ENCODE results near the gene ERC2. TPM values are rescaled to one million over a fixed set of nuclear protein-coding genes. Genes with fewer than 3 reads are reported as not detected.

Gene ERC2
- total RNA-seq, 1 donor from 2014 or later, result 1.5 TPM

DNA sequence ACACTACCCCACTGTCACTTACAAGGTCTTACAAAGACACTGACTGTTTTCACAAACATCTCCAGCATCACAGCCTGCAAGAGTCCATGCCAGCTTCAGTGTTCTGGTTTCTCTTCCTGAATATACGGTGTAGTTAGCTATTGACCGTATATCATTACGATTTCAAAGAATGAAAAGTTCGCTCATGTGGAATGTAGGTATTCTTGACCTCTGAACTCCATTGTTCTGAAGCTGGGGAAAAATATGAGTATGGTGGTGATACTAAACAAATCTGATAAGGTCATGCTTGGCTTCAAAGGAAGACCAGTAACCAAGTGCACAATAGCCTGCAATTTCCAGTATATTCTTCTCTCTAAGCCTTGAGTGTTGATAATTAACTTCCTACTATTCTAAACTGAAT is 665.5 kb downstream of the ERC2 start:
- Histone ChIP-seq H3K4me1 (no peaks in the 10 kb centered on the region), H3K9me3 (no peaks in the 10 kb centered on the region), H3K27me3 (ENCODE audit: low read depth) (no peaks in the 10 kb centered on the region), H3K36me3 (no peaks in the 10 kb centered on the region), H3K27ac (no peak overlapping the region), H3K4me3 (no peak overlapping the region)
- intact Hi-C loops (cut with DNase I), result no loop called here
- DNase-seq (no peak), ATAC-seq (no peak)
- TF ChIP-seq, protein P1, sequence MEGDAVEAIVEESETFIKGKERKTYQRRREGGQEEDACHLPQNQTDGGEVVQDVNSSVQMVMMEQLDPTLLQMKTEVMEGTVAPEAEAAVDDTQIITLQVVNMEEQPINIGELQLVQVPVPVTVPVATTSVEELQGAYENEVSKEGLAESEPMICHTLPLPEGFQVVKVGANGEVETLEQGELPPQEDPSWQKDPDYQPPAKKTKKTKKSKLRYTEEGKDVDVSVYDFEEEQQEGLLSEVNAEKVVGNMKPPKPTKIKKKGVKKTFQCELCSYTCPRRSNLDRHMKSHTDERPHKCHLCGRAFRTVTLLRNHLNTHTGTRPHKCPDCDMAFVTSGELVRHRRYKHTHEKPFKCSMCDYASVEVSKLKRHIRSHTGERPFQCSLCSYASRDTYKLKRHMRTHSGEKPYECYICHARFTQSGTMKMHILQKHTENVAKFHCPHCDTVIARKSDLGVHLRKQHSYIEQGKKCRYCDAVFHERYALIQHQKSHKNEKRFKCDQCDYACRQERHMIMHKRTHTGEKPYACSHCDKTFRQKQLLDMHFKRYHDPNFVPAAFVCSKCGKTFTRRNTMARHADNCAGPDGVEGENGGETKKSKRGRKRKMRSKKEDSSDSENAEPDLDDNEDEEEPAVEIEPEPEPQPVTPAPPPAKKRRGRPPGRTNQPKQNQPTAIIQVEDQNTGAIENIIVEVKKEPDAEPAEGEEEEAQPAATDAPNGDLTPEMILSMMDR (IDR thresholded peaks at IDR 0.05), result no peak

DNA sequence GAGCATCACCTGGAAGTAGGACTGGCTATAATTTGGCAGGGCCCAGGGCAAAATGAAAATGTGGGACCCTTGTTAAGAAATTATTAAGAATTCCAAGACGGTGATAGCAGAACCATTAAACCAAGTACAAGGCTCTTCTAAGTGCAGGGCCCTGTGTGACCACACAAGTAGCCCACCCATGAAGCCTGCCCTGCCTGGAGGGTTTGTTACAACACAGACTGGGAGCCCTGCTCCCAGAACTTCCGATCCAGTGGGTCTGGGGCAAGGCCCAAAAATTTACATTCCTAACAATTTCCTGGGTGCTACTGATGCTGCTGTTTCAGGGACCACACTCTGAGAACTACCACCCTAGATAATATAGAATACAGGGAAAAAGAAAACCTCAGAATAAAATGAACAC is 666.6 kb downstream of the ERC2 start:
- intact Hi-C loops (cut with DNase I), result no loop called here
- no peak overlapping the region for H3K27ac ChIP-seq
- no peaks in the 10 kb centered on the region for H3K36me3 ChIP-seq
- H3K4me3 ChIP-seq, result no peak overlapping the region
- ATAC-seq (no peak), DNase-seq (no peak)
- no peaks in the 10 kb centered on the region for H3K9me3 ChIP-seq
- TF ChIP-seq, protein P1 (IDR thresholded peaks at IDR 0.05), result no peak
- peaks cover 2% of the 10 kb centered on the region for H3K4me1 ChIP-seq
- no peaks in the 10 kb centered on the region for H3K27me3 ChIP-seq (ENCODE audit: low read depth)

DNA sequence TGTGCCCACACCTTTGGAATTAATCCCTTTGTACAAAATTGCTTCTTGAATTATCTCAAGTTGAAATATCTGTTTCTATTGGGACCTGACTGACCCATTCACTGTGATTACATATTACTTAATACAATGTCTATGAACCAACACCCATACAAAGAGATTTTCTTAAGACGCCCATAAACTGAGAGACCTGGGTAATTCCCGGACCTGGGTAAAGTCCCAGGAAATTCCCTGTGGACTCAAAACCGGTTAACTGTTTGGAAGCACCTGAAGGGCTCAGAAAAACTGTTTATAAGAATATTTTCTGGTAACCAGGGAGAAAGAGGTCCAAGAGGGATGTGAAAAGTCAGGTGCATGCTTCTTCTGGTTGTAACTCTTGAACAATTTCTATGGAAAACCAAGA is 667.2 kb downstream of the ERC2 start:
- TF ChIP-seq, protein P1 (IDR thresholded peaks at IDR 0.05), result no peak

DNA sequence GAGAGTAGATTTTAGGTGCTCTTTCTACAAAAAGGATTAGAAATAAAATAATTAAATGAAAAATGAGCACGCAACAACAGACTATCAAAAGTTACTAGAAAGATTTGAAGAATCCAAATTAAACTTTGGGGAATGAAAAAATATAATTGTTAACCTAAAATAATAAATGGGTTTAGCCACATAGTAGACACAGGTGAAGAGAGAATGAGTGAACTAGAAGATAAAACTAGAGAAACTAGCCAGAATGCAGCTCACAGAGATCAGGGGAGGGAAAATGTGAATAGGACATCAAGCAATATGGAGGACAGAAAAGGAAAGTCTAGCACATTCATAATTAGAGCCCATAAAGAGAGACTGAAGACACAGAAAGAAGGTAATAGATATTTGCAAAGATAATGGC is 670.5 kb downstream of the ERC2 start:
- Histone ChIP-seq H3K9me3 (no peaks in the 10 kb centered on the region), H3K36me3 (no peaks in the 10 kb centered on the region), H3K4me3 (no peak overlapping the region), H3K27ac (no peak overlapping the region), H3K4me1 (peaks cover 12% of the 10 kb centered on the region), H3K27me3 (ENCODE audit: low read depth) (no peaks in the 10 kb centered on the region)
- ATAC-seq, result no peak
- intact Hi-C loops (cut with DNase I), result no loop called here
- no peak for DNase-seq
- TF ChIP-seq, protein P1 (IDR thresholded peaks at IDR 0.05), result no peak

More for the DNA sequence above, 667.2 kb downstream of the ERC2 start:
- ATAC-seq (peak in 1 of 2 donors; percentile 56), DNase-seq (no peak)
- no peaks in the 10 kb centered on the region for H3K9me3 ChIP-seq
- intact Hi-C loops (cut with DNase I), result no loop called here
- no peaks in the 10 kb centered on the region for H3K27me3 ChIP-seq (ENCODE audit: low read depth)
- H3K36me3 ChIP-seq, result no peaks in the 10 kb centered on the region
- peaks cover 9% of the 10 kb centered on the region for H3K4me1 ChIP-seq
- H3K27ac ChIP-seq, result no peak overlapping the region
- H3K4me3 ChIP-seq, result no peak overlapping the region

DNA sequence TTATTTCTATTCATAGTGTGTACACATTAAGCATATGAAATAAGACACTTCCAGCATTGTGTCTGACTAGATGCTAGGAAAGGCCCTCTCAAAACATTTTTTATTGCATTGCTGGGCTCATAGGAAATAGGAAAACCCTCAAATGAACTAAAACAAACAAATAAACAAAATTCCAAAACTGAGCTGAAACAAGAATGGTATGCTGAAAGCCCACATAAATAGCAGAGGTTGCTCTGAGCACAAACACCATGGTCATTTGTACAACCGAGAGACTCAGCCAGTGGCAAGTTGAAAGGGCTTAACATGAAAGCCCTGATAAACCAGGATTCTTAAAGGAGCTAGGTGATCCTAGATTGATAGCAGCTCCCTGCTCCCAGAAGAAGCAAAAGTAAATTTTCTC is 671.2 kb downstream of the ERC2 start:
- intact Hi-C loops (cut with DNase I), result no loop called here
- H3K4me1 ChIP-seq, result peaks cover 16% of the 10 kb centered on the region
- ATAC-seq, result no peak

More for the DNA sequence above, 671.2 kb downstream of the ERC2 start:
- DNase-seq, result no peak
- no peaks in the 10 kb centered on the region for H3K27me3 ChIP-seq (ENCODE audit: low read depth)
- H3K9me3 ChIP-seq, result no peaks in the 10 kb centered on the region
- H3K27ac ChIP-seq, result no peak overlapping the region
- no peaks in the 10 kb centered on the region for H3K36me3 ChIP-seq
- TF ChIP-seq, protein P1 (IDR thresholded peaks at IDR 0.05), result no peak
- H3K4me3 ChIP-seq, result no peak overlapping the region

Data from lower lobe of right lung (tissue), 2 donors.